ENCODE data around the gene CCDC69.

CCDC69 gene

DNA sequence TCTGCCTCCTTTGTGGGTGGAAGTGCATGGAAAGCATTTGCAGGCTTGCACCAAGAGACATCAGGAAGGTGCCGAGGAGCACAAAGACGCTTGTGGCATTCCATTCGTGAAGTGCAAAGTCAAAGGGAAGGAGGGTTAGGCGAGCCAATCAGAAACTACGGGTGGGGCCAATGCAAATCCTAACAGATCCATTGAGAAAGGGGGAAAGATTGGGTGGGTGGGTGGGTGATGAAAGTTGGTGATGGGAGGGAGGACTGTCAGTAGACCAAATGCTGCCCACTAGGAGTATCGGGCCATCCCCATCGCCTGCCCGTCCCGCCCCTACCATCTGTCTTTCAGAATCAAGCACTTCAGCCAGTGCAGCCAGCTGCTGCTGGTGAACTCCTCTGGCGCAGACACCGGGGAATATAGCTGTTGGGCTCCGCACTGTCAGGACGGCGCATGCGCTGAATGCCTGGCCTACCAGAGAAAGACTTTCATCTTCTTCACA, 49.2 kb downstream of the CCDC69 start:
- Histone ChIP-seq H3K4me1 (ENCODE audit: insufficient read depth, low read length) (no peaks in the 10 kb centered on the region), H3K27me3 (ENCODE audit: insufficient read depth, low read length) (no peaks in the 10 kb centered on the region), H3K36me3 (ENCODE audit: insufficient read depth, low read length) (no peaks in the 10 kb centered on the region), H2AFZ (ENCODE audit: low read depth, low read length) (no peak overlapping the region), H3K4me3 (ENCODE audit: low read length) (no peak overlapping the region), H3K9me3 (ENCODE audit: low read length) (no peaks in the 10 kb centered on the region)

DNA sequence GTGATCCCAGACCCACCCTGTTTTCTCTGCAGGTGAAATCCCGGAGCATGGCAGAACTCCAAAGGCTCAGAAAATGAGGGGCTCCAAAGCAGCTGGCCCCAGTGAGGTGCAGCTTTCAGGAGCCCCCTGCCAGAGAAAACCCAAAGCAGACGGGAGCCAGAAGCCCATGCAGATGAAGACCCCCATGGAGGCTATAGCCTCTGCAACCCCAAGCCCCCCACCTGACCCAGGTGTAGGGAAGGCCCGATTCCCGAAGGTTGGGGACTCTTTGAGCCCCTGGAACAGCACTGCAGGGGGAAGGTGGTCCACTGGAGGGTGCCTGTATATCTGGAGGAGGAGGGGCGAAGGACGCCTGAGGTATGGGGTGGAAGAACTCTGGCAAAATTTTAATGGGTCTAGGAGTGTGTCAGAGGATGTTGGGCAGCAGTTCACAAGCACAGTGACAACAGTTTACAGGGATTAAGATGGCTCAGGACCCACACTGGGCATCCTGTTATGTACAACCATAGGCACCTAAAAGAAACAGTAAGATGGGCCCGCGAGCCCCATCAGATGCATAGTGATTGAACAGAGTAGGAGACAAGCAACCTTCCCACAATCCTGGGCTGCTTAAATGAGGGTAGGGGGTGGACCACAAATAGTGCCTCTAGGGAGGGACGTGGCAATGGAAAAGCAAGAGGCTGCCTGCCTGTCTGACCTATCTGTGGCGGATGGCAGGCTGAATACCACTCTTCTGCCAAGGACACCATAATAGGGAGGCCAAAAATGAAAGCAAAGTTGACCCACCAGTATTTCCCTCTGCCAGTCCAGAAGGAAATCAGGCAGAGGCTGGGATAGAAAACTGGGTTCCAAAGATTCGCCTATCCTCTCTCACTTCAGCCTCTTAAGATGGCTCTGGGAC, 49.9 kb downstream of the CCDC69 start:
- H3K27me3 ChIP-seq (ENCODE audit: insufficient read depth, low read length) = no peaks in the 10 kb centered on the region
- no peaks in the 10 kb centered on the region for H3K4me1 ChIP-seq (ENCODE audit: insufficient read depth, low read length)
- no peak overlapping the region for H2AFZ ChIP-seq (ENCODE audit: low read depth, low read length)
- H3K4me3 ChIP-seq (ENCODE audit: low read length) = no peak overlapping the region
- H3K36me3 ChIP-seq (ENCODE audit: insufficient read depth, low read length) = no peaks in the 10 kb centered on the region
- no peaks in the 10 kb centered on the region for H3K9me3 ChIP-seq (ENCODE audit: low read length)

DNA sequence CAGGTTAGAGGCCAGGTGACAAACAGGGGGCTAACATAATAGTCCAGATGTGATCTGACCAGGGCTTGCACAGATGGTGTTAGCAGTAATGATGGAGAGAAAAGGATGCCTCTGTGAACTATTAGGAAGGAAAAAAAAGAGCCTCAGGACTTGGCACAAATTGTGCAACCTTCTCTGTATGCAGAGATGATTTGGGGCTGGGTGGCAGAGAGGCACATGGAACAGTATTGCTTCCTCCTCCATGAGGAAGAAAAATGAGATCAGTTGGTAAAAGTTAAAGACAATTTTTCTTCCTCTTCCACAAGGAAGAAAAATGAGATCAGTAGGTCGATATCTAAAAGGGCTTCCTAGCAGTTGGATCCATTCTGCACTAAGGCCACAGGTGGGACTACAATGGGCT, 52.4 kb downstream of the CCDC69 start:
- Histone ChIP-seq H3K36me3 (ENCODE audit: insufficient read depth, low read length) (no peaks in the 10 kb centered on the region), H3K4me1 (ENCODE audit: insufficient read depth, low read length) (no peaks in the 10 kb centered on the region), H3K27me3 (ENCODE audit: insufficient read depth, low read length) (no peaks in the 10 kb centered on the region), H2AFZ (ENCODE audit: low read depth, low read length) (no peak overlapping the region), H3K4me3 (ENCODE audit: low read length) (no peak overlapping the region), H3K9me3 (ENCODE audit: low read length) (no peaks in the 10 kb centered on the region)

DNA sequence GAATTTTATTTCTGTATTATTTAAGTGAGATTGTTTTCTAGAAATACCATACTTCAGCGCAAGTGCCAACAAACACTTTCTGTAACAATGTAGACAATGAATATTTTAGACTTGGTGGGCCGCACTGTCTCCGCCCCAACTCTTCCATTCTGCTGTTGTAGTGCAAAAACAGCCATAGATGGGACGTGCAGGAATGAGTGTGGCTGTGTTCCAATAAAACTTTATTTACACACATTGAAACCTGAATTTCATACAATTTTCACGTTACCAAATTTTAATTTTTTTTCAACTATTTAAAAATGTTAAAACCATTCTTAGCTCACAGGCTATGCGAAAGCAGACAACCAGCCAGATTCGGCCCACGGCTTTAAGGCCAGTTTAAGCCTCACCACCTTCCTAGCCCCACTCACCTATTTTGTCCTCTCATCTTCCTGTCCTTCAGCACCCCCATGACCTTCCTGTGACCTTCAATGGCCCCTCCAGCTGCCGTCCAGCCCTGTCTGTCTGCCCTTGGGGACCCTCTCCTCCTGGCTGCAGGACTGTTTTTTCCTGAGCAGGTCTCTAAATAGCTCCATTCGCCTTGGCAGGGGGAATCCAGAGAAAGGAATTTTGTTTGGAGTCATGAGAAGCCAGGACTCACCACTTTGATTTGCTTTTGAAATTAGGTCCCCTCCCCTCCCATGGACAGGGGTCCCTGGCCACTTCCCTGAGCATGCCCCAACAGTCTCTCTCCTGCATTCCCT, 55.1 kb downstream of the CCDC69 start:
- Histone ChIP-seq H3K4me1 (ENCODE audit: insufficient read depth, low read length) (no peaks in the 10 kb centered on the region), H3K27me3 (ENCODE audit: insufficient read depth, low read length) (no peaks in the 10 kb centered on the region), H3K4me3 (ENCODE audit: low read length) (no peak overlapping the region), H2AFZ (ENCODE audit: low read depth, low read length) (no peak overlapping the region), H3K36me3 (ENCODE audit: insufficient read depth, low read length) (no peaks in the 10 kb centered on the region), H3K9me3 (ENCODE audit: low read length) (no peaks in the 10 kb centered on the region)

DNA sequence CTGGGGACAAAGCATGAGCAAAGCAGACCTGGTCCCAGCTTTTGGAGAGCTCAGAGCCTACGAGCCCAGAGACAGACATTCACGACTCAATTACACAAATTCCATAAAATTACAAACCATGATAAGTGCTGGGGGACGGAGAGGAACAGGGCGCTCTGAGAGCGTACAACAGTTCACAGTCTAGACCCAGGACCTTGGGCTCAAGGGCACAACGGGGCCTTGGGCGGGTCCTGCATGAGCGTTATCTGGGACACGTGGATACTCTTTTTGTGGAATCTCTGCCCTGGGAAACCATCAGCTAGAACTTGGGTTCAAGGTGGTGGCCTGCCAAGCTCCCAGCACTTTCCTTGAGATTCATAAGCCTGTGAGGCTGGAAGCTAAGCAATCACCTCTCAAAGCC, 56.9 kb downstream of the CCDC69 start:
- H3K9me3 ChIP-seq (ENCODE audit: low read length) = no peaks in the 10 kb centered on the region
- H3K27me3 ChIP-seq (ENCODE audit: insufficient read depth, low read length) = no peaks in the 10 kb centered on the region
- no peak overlapping the region for H3K4me3 ChIP-seq (ENCODE audit: low read length)
- no peak overlapping the region for H2AFZ ChIP-seq (ENCODE audit: low read depth, low read length)
- no peaks in the 10 kb centered on the region for H3K4me1 ChIP-seq (ENCODE audit: insufficient read depth, low read length)
- H3K36me3 ChIP-seq (ENCODE audit: insufficient read depth, low read length) = no peaks in the 10 kb centered on the region

DNA sequence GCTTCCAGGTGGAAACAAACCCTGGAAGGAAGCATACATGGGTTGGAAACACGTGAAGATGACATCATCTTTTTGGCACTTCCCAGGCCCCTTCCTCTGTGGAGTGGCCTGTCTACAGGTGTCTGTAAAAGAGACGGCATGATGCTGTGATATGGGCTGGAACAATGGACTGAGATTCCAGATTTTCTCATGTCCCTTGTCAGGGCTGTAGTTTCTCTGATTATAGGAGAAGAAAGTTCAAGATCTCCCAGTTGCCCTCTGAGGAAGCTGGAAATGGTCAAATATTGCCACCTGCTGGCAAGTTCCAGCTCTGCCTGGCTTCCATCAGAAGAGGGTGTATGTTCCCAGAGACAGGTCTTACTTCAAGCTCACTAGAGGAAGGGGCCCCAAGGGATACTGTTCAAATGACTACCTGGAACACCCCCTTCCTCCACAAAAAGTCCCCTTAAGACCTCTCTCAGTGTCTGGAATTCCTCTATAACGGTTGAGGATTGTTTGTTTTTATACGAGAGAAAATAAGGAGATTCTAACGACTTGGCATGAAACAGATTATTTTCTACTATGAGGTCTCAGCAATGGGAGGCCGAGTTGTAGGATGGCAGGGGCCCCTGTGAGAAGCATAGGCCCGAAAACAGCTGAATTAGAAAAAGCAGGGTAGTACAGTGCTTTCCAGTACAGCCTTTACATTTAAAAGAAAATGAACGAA, 59.1 kb downstream of the CCDC69 start:
- Histone ChIP-seq H3K4me1 (ENCODE audit: insufficient read depth, low read length) (no peaks in the 10 kb centered on the region), H3K36me3 (ENCODE audit: insufficient read depth, low read length) (no peaks in the 10 kb centered on the region), H3K9me3 (ENCODE audit: low read length) (no peaks in the 10 kb centered on the region), H2AFZ (ENCODE audit: low read depth, low read length) (no peak overlapping the region), H3K4me3 (ENCODE audit: low read length) (no peak overlapping the region), H3K27me3 (ENCODE audit: insufficient read depth, low read length) (no peaks in the 10 kb centered on the region)

DNA sequence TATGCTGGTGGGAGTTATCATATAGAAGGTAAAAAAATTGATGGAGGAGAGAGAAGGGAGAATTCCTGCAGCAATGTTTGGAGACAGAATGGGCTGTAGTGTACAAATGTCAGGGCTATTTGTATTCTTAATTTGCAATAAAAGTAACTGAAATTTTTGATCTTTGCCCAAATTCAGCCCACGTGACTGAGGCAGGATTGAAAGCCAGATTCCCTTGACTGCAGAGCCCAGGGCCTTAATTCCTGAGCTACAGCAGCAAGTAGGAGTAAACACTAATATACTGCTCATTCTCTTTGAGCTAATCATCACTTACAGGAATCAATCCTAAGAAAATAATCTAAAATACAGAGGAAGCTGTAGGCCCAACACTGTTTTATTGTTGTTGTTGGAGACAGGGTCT, 61.1 kb downstream of the CCDC69 start:
- Histone ChIP-seq H3K9me3 (ENCODE audit: low read length) (no peaks in the 10 kb centered on the region), H2AFZ (ENCODE audit: low read depth, low read length) (no peak overlapping the region), H3K36me3 (ENCODE audit: insufficient read depth, low read length) (no peaks in the 10 kb centered on the region), H3K27me3 (ENCODE audit: insufficient read depth, low read length) (no peaks in the 10 kb centered on the region), H3K4me3 (ENCODE audit: low read length) (no peak overlapping the region), H3K4me1 (ENCODE audit: insufficient read depth, low read length) (peaks cover 10% of the 10 kb centered on the region)

DNA sequence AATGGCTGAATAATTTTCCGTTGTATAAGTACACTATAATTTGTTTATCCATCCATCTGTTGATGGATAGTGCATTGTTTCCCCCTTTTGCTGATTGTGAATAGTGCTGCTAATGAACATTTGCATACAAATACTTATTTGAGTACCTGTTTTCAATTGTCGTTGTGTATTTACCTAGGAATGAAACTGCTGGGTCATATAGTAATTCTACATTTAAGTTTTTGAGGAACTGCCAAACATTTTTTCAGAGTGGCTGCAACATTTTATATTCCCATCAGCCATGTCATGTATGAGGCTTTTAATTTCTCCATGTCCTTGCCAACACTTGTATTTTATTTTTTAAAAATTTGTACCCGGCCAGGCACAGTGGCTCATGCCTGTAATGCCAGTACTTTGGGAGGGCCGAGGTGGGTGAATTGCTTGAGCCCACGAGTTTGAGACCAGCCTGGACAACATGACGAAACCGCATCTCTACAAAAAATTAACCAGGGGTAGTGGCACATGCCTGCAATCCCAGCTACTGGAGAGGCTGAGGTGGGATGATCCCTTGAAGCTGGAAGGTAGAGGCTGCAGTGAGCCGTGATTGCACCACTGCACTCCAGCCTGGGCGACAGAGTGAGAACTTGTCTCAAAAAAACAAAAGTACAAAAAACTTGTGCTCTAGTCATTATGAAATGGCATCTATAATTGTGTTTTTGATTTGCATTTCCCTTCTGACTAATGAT, 64.1 kb downstream of the CCDC69 start:
- H3K4me3 ChIP-seq (ENCODE audit: low read length) = no peak overlapping the region
- H2AFZ ChIP-seq (ENCODE audit: low read depth, low read length) = no peak overlapping the region
- H3K36me3 ChIP-seq (ENCODE audit: insufficient read depth, low read length) = no peaks in the 10 kb centered on the region
- H3K27me3 ChIP-seq (ENCODE audit: insufficient read depth, low read length) = no peaks in the 10 kb centered on the region
- H3K4me1 ChIP-seq (ENCODE audit: insufficient read depth, low read length) = peaks cover 29% of the 10 kb centered on the region
- no peaks in the 10 kb centered on the region for H3K9me3 ChIP-seq (ENCODE audit: low read length)

DNA sequence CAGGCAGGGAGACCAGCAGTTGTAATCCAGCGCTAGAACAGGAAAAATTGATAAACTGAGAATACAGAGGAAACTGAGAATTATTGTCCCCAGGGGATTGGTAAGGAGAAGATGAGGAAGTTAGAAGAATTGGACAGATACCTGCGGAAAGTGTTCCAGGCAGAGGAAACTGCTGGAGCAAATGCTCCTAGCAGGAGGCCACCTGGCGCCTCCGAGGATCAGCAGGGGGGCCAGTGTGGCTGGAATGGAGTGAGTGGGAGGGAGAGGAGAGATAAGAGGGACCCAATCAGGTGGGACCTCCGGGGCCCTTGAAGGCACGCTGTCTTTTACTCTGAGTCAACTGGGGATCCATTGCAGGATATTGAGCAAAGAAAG, 65.6 kb downstream of the CCDC69 start:
- Histone ChIP-seq H3K27me3 (ENCODE audit: insufficient read depth, low read length) (no peaks in the 10 kb centered on the region), H2AFZ (ENCODE audit: low read depth, low read length) (peak overlapping the region; percentile 87), H3K4me3 (ENCODE audit: low read length) (peak overlapping the region; percentile 79), H3K4me1 (ENCODE audit: insufficient read depth, low read length) (peaks cover 29% of the 10 kb centered on the region), H3K9me3 (ENCODE audit: low read length) (no peaks in the 10 kb centered on the region), H3K36me3 (ENCODE audit: insufficient read depth, low read length) (no peaks in the 10 kb centered on the region)

DNA sequence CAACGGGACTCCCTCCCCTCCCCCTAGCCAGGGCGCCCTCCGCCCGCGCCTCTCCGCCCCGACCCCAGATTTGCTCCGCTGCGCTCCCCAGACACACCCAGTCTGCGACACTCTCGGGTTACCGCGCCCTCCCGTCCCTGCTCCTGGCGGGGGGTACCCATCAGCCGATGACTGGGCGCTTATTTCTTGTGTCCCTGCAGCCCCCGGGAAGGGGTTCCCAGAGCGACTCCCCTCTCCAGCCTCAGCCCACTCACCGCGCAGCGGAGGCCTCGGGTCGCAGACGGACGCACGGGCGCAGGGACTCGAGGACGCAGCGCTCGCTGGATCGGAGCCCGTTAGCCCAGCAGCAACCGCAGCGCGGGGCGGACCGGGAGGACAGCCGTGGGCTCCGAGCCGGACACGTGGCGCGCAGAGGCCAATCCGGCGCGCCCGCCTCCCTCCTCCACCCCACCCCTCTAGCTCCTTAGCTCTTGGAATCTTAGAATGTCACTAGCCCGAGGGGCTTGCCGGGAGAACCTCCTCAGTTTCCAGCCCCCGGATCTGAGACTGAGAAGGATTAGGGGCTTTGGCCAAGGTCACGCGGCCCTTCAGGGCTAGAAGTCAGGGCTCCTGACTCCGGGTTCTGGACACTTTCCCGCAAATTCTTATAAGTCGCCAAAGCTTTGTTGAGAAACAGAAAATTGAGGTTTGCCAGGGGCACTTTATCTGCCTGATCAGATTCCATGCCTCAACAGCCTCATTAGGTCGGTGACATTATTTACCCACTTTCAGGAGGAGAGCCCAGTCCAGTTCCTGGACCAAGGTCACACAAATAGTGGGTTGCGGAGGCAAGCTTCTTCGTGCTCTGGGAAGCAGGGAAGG, 66.2 kb downstream of the CCDC69 start, which contains the start of gene ANXA6:
Gene ANXA6 (minus strand): TSS at position 354 of the 861 bp plus-strand sequence. CDS start 9,878 bp downstream, outside the sequence.
- Histone ChIP-seq H3K9me3 (ENCODE audit: low read length) (no peaks in the 10 kb centered on the region), H2AFZ (ENCODE audit: low read depth, low read length) (peak within 1 kb of the TSS; percentile 87), H3K4me3 (ENCODE audit: low read length) (peak within 1 kb of the TSS; percentile 79), H3K4me1 (ENCODE audit: insufficient read depth, low read length) (peaks cover 29% of the 10 kb centered on the region), H3K27me3 (ENCODE audit: insufficient read depth, low read length) (no peaks in the 10 kb centered on the region), H3K36me3 (ENCODE audit: insufficient read depth, low read length) (no peaks in the 10 kb centered on the region)

DNA sequence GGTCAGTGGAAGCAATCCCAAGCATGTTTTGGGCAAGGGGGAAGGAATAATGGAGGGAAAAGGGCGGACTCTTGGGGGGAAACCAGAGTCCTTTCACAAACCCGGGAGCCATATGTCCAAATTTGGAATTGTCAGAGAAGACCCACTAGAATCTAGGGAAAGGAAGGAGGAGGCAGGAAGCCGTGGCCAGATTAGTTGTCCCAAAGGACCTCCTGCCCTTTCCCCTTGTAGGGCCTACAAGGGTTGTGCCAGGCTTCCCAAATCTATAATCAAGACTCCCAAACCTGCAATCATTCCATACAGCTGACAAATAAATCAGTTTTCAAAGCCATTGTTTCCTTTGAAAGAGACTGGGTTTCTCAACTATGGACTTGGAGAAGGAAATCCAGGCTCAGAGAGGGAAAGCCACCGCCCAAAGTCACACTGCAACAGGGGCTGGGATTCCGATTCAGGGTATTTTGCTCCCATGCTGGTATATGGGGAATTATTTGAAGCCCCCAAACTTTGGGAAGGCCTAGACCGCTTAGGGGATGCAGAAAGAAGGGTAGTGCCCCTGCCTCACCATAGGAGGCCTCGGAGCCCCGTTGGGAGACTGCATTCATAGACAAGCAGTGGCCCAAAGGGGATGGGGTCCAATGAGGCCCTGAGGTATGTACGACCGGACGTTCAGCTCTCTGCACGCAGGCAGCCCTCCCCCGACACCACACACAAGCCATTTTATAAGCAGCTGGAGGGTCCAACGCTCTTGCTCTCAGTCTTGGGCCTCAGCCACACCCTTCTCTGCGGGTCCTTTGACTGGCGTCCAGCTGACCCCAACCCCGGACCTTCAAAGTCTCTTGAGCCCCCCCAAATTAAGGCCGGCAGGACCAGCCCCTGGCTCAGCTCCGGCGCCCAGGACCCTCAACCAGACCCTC, 67.1 kb downstream of the CCDC69 start:
- no peaks in the 10 kb centered on the region for H3K9me3 ChIP-seq (ENCODE audit: low read length)

More for the DNA sequence above, 67.1 kb downstream of the CCDC69 start:
- Histone ChIP-seq H3K4me1 (ENCODE audit: insufficient read depth, low read length) (peaks cover 29% of the 10 kb centered on the region), H3K36me3 (ENCODE audit: insufficient read depth, low read length) (no peaks in the 10 kb centered on the region), H2AFZ (ENCODE audit: low read depth, low read length) (peak overlapping the region; percentile 87), H3K4me3 (ENCODE audit: low read length) (peak overlapping the region; percentile 79), H3K27me3 (ENCODE audit: insufficient read depth, low read length) (no peaks in the 10 kb centered on the region)

Data from neuron (in vitro differentiated cells).